ENCODE measurements around the gene INHBB.

INHBB gene

DNA sequence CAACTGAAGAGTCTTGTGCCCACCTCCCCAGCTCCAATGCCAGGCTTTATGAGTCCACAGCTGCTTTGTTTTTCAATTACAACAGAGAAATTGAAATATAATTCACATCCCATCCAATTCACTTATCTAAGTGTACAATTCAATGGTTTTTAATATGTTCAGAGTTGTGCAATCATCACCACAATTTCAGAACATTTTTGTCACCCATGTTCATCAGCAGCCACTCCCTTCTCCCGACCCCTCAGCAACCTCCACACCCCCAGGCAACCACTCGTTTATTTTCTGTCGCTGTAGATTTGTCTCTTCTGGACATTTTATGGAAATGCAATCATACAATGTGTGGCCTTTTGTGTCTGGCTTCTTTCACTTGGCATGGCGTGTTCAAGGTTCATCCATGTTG lies 23.3 kb downstream of the INHBB start:
- TF ChIP-seq GATA3 (IDR thresholded peaks at IDR 0.05; ENCODE audit: low read depth, low read length) (no peak), GATA2 (IDR thresholded peaks at IDR 0.05; ENCODE audit: low read depth, low read length) (no peak)

DNA sequence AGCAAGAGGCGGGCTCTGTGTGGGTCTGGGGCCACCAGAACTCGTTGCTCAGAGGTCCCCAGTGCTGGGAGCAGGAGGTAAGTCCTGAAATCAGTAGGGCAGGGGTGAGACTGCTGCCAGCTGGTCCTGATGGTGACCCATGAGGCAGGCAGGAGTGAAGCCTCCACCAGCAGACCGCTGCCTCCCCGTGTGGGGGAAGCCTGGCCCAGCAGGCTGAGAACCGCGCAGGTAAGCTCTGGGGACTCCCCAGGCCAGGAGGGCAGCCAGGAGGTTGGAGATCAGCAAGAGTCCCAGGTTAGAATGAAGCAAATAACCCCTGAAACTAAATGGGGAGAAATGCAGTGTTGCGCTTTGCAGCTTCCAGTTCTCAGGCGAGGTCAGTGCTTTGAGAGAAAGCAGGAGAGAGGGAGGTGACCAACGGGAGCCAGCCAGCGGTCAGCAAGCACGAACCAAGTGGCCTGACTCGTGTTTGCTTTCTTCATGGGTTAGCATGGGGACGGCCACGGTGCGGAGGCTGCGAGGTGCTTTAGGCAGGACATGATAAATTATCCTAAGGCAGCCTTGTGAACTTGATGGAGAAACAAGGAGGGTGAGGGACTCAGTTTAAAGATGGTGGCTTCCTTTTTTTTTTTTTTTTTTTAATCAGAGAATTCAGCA lies 26.2 kb downstream of the INHBB start:
- TF ChIP-seq GATA2 (IDR thresholded peaks at IDR 0.05; ENCODE audit: low read depth, low read length) (no peak), GATA3 (IDR thresholded peaks at IDR 0.05; ENCODE audit: low read depth, low read length) (no peak)

DNA sequence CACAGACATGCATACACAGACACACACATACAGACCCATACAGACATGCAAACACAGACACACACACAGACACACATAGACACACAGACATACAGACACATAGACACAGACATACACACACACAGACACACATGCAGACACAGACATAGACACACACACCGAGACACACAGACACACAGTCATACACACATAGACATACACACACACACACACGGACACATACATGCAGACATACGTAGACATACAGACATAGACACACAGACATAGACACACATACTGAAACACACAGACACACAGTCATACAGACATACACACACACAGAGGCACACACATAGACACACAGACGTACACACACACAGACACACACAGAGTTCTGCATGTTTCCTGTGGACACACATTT lies 26.9 kb downstream of the INHBB start:
- TF ChIP-seq GATA3 (IDR thresholded peaks at IDR 0.05; ENCODE audit: low read depth, low read length) (no peak), GATA2 (IDR thresholded peaks at IDR 0.05; ENCODE audit: low read depth, low read length) (no peak)

DNA sequence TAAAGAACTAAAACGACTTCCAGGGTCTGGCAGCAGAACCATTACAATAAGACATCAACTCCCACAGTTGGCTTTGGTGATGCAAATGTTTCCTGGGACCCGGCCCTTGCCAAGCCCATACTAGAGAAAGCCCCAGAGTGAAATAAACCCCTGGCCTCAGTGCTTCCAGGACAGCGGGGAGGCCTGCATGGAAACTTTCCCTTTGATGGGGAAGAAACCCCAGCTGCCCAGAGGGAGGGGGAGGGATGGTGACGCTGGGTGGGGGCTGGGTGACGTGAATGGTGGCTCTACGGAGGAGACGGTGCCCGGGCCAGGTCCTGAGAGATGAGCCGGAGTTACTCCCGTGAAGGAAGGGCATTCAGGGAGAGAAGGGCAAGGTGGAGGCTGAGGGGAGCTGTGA lies 27.5 kb downstream of the INHBB start:
- TF ChIP-seq GATA2 (IDR thresholded peaks at IDR 0.05; ENCODE audit: low read depth, low read length), result no peak
- no peak for TF ChIP-seq GATA3 (IDR thresholded peaks at IDR 0.05; ENCODE audit: low read depth, low read length)

DNA sequence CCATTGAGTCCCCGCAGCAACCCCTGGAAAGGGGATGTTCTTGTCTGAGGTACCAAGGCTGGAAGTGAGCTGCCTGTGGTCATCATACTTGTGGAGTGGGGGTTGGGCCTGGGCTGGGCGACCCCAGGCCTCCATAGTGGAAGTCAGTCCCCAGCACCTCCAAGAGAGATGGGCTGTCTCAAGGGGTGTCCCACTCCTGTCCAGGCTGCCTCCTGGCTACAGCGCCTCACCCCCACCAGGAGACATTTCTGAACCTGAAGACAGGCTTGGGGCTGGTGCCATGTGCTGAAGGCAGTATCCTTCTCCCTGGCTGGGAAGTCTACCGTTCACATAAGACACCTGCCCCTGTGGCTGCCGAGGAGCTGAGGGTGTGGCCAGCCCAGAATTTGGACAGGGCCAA lies 28.9 kb downstream of the INHBB start:
- TF ChIP-seq GATA2 (IDR thresholded peaks at IDR 0.05; ENCODE audit: low read depth, low read length), result no peak
- no peak for TF ChIP-seq GATA3 (IDR thresholded peaks at IDR 0.05; ENCODE audit: low read depth, low read length)

DNA sequence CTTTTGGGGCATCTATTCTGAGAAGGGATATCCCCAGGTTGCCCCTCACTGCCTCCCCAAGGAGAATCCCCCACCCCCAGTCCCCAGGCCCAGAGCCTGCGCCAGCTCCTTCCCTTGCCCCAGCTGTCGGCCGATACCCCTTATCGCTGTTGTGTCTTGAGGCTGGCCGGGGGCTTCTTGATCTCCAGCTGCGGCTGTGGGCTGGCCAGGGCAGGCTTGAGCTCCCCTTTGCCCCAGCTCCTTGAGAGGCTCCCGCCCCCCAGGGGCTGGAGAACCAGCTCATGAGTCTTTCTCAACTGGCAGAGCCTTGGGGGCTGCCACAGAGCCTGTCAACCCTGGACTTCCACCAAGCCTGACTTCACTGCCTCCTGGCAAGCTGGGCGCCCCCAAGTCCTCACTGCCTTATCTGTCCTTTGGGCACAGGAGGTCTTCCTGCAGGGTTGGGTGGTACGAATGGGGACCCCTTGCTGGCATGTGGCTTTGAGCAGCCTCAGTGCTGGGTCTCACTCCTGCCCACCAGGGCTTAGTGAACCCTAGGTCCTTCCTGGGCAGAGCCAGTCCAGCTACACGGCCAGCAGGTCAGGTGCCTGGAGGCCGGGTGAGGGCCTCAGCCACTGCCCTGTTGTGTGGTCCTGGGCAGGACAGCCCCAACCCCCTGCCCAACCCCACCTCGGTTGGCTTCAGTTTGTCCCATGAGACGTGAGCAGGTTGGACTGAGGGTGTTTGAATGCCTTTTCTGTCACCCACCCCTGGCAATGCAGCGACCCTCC lies 29.5 kb downstream of the INHBB start:
- no peak for TF ChIP-seq GATA3 (IDR thresholded peaks at IDR 0.05; ENCODE audit: low read depth, low read length)
- no peak for TF ChIP-seq GATA2 (IDR thresholded peaks at IDR 0.05; ENCODE audit: low read depth, low read length)

DNA sequence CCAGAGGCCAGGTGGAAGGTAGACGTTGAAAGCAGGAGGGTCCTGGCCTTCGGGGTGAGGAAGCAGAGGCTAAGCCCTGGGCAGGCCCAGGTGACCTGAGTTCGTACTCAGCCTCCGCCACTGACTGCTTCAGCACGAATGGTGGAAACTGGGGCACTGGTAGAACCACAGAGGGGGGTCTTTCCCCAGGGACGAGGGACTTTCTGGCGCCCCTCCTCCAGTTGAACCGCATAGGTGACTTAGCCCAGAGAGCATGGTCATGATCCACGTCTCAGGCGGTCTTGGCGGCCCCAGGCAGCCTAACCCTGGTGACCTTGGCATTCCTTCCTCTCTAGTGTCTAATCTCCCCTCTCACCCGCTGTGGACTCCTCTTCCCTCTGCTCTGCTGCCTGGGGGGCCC lies 30.2 kb downstream of the INHBB start:
- TF ChIP-seq GATA2 (IDR thresholded peaks at IDR 0.05; ENCODE audit: low read depth, low read length) (no peak), GATA3 (IDR thresholded peaks at IDR 0.05; ENCODE audit: low read depth, low read length) (no peak)

DNA sequence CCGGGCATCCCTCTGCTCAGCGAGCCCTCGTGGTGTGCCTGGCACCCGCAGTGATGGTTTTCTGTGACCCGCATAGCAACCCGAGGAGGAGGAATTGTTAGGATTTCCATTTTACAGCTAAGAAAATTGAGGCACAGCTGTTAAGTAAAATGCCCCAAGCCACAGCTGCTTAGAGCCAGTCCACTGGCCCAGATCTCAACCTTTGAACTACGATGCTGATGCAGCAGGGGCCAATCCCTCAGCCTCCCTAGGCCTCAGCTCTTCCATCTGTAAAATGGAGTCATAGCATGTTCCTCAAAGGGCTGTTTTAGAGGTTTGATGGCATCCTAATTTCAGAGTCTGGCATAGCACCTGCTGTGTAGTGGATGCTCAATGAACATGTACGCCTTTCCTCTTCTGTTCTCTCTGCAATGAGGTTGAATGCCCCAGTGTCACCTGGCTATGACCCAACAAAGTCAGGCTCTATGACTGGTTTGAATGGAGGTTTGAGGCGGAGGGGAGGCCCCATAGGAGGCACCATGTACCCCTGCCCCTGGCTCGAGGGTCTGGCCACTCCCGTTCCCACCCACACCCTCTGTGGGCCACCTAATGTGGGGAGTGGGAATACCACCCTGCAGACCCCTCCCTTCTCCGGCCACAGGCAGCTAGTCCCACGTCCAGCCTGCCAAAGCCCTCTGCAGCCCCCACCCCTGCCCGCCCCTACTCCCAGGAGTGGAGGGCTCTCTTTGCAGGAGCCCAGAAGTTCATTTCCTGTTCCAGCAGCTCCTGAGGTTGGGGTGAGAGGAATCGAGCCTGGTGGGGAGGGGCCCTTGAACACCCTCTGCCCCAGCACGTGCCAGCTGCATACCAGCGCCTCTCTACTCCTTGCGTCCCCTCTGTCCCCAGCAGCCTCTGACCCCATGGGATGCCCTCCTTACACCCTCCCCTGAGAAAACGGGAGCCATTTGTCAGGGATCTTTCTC lies 31.0 kb downstream of the INHBB start:
- TF ChIP-seq GATA2 (IDR thresholded peaks at IDR 0.05; ENCODE audit: low read depth, low read length) (no peak), GATA3 (IDR thresholded peaks at IDR 0.05; ENCODE audit: low read depth, low read length) (no peak)

DNA sequence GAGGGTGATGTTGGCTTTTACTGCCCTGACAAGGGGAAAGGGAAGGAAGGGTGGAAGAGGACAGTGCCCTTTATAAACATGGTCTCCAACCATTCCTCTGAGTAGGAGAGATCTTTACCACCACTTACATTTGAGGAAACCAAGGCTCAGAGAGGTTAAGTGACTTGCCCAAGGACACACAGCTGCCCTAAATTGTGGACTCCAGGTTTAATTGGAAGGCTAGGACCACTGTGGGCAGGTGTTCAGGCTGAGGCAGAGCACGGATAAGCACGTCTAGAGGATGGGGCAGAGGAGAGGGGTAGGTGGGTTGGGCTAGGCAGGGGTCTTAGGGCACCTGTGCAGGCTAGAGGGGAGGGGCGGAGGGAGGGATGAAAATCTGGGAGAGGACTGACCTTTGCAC lies 32.7 kb downstream of the INHBB start:
- TF ChIP-seq GATA3 (IDR thresholded peaks at IDR 0.05; ENCODE audit: low read depth, low read length), result no peak
- TF ChIP-seq GATA2 (IDR thresholded peaks at IDR 0.05; ENCODE audit: low read depth, low read length), result no peak

DNA sequence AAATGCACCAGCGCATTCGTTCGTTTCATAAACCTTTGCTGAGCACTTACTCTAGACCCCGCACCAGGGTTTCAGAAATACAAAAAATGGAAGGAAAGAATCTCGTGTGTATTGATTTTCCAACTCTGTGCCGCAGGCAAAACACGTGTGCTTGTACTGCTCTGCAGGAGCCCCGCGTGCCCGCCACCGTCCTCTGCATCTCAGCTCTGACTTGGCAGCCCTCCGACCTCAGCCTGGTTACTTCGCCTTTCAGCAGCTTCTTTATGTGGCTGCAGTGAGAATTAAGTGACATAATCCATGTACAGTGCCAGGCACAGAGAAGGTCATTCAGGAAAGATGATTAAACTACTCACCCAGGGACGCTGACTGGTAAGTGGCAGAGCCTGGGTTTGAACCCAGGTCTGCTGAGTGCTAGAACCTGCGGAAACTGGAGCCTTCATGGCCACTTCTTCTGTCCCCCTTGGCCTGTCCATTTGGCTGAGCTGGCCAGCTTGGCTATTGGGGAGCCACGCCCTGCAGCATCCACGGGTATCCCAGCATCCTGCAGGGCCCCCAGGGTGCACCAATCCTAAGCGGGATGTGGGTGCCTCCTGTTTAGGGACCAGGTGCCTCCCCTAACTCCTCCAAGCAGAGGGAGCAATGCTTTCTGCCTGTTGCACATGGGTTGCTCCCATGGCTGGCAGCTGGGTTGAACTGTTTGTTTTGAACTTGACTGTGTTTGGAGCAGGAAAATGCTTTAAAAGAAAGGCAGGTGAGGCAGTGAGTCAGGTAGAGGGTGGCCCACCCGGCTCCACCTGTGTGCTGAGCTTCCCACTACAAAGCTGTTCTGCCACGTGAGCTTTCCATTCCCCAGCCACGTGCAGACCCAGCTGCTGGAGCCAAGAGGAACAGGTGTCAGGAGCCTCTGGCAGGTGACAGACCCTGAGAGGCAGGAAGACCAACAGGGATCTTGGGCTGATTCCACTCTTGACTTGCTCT lies 34.3 kb downstream of the INHBB start:
- TF ChIP-seq GATA3 (IDR thresholded peaks at IDR 0.05; ENCODE audit: low read depth, low read length) (no peak), GATA2 (IDR thresholded peaks at IDR 0.05; ENCODE audit: low read depth, low read length) (no peak)

DNA sequence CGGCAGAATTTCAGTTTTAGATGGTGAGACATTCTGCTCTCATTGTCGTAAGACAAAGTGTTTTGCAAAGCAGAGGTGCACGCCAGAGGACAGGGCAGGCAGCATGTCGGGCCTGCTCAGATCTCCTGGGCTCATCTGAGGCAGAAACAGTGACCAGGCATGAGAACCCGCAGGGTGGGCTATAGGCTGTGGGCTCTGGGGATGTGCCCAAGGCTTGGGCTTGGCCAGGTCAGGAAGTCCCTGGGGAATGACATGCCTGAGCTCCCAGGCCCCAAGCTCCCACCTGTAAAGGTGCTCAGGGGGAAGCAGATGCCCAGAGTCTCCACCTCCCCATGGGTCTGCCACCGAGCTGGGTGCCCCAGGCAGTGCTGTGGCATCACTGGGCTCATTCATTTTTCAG lies 35.3 kb downstream of the INHBB start:
- TF ChIP-seq GATA3 (IDR thresholded peaks at IDR 0.05; ENCODE audit: low read depth, low read length), result no peak
- no peak for TF ChIP-seq GATA2 (IDR thresholded peaks at IDR 0.05; ENCODE audit: low read depth, low read length)

DNA sequence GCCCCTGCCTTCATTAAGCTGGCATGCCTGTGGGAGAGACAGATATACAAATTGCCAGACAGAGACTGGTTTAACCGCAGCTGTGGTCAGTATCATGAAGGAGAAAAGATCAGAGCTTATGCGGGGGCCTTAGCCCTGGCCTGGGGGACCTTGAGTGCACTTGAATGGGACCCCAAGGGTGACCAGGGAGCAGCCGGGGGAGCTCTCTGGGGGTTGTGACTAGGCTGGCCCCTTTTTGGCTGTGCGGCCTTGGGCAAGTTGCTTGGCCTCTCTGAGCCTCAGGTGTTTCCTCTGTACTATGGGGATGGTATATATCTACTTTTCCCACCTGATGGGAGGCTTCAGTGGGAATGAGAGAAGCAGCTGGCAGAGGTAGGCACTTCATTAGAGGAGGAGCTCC lies 35.7 kb downstream of the INHBB start:
- TF ChIP-seq GATA3 (IDR thresholded peaks at IDR 0.05; ENCODE audit: low read depth, low read length) (no peak), GATA2 (IDR thresholded peaks at IDR 0.05; ENCODE audit: low read depth, low read length) (no peak)

DNA sequence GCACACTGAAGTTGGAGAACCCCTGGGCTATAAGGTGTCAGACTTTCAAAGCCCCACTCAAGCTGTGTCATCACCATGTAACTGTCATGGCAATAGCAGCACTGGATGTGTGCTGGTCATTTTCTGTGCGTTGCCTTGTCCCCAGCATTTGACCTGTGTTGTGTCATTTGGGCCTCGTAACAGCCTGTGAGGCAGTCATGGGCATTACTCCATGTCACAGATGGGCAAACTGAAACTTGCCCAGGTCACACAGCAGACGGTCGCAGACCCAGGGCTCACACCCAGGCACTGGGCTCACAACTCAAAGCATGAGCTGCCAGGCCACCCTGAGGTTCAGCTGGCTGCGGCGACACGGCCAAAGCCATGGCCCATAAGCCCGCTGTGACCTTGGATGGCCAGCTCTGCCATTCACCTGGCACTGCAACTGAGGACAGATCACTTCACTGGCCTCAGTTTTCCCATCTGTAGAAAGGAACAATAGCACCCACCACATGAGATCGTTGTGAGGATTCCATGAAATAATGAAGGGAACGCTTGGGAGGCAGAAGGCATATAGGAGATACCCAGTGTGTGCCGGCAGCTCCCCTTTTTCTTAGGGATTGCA lies 36.7 kb downstream of the INHBB start:
- TF ChIP-seq GATA3 (IDR thresholded peaks at IDR 0.05; ENCODE audit: low read depth, low read length) (no peak), GATA2 (IDR thresholded peaks at IDR 0.05; ENCODE audit: low read depth, low read length) (no peak)

All from SH-SY5Y (cell line).